AG09319 (cell line): ENCODE results near the gene ZNF780B.

Experiments used
- DNase-seq: peaks from one replicate; pipeline ENCODE4 v3.0.0-alpha.2; 2010; ENCODE audit warnings: low read depth; ENCODE audit errors: extremely low read depth
- CTCF ChIP-seq: IDR thresholded peaks from 2 replicates; pipeline ENCODE4 v1.5.1; 2011; ENCODE audit warnings: low read depth, mild to moderate bottlenecking, inconsistent platforms, low read length, moderate library complexity

ZNF780B gene

GRCh38 chr19:39995794-39996193 lies 60.2 kb downstream of the ZNF780B start:
- TF ChIP-seq CTCF = no peak
- no peak for DNase-seq

GRCh38 chr19:39994361-39994760 lies 61.7 kb downstream of the ZNF780B start:
- no peak for TF ChIP-seq CTCF
- DNase-seq = no peak

GRCh38 chr19:39993605-39994004 lies 62.4 kb downstream of the ZNF780B start:
- DNase-seq = no peak
- no peak for TF ChIP-seq CTCF

GRCh38 chr19:39987596-39987995 lies 68.4 kb downstream of the ZNF780B start:
- no peak for DNase-seq
- no peak for TF ChIP-seq CTCF

GRCh38 chr19:39987167-39987566 lies 68.9 kb downstream of the ZNF780B start:
- TF ChIP-seq CTCF = no peak

GRCh38 chr19:39986643-39987042 lies 69.4 kb downstream of the ZNF780B start:
- TF ChIP-seq CTCF = no peak
- no peak for DNase-seq

More at GRCh38 chr19:39987167-39987566, 68.9 kb downstream of the ZNF780B start:
- DNase-seq = no peak

- no peak for DNase-seq
- TF ChIP-seq CTCF = no peak
Measured at GRCh38 chr19:39983695-39984300, 72.2 kb downstream of the ZNF780B start.
